GM18507 (cell line): Measurements from ENCODE around the gene PRH2.
A peak's percentile ranks its signal among the peaks of the same experiment; 100 is the strongest.

ENCODE experiments used
- DNase-seq: peaks from one replicate; pipeline ENCODE4 v3.0.0; 2011; ENCODE audit warnings: low read depth; ENCODE audit not compliant: insufficient read length; ENCODE audit errors: extremely low spot score
- FAIRE-seq: peaks from 2 replicates; lab custom pipeline; 2011; peaks lifted over from hg19 to GRCh38; lab: Jason Lieb, UNC

Gene PRH2

DNA sequence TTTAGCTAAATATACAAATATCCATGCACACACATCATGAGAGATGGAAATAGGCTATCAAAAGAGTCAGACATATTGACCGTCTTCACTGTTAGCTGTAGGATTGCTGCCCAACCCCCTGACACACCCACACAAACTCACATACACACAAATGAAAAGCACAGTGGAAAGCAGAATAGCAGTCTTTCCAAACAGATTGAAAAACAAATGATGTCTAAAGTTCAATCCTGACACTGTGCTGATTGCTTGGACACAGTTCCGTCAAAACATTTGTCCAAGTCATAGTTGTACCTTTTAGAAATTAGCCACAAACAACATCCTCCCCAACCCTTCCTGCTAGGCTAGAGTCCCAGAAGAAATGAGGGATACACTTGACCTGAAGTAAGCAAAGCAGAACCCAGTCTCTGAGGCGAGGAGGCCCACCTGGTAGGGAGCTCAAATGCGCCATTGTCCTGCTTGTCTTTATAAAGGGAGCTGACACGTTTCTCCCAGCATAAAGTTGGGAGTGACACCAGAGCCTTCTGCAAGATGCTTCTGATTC is at the start of gene PRH2:
Gene PRH2, plus strand, starts transcription at position 491 of the 541 bp plus-strand sequence. Its CDS starts 38 bp downstream, at position 529.
- no peak for FAIRE-seq
- DNase-seq = no peak

DNA sequence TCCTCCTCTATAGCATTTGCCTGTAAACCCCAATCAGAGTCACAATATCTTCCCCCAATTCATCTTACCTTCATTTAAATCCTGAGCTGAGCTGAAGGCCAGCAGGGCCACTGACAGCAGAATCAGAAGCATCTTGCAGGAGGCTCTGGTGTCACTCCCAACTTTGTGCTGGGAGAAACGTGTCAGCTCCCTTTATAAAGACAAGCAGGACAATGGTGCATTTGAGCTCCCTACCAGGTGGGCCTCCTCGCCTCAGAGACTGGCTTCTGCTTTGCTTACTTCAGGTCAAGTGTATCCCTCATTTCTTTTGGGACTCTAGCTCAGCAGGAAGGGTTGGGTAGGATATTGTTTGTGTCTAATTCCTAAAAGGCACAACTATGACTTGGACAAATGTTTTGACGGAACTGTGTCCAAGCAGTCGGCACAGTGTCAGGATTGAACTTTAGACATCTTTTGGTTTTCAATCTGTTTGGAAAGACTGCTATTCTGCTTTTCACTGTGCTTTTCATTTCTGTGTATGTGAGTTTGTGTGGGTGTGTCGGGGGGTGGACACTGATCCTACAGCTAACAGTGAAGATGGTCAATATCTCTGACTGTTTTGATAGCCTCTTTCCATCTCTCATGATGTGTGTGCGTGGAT is 44.8 kb upstream of the PRH2 start, which contains the start of gene PRH1:
Gene PRH1, minus strand, starts transcription at position 170 of the 640 bp plus-strand sequence. Its CDS starts 38 bp downstream, at position 132.
- FAIRE-seq (no peak), DNase-seq (no peak)

- no peak for FAIRE-seq
These were observed 39.8 kb upstream of the PRH2 start for GRCh38 chr12:10889226-10889625.

GRCh38 chr12:10891937-10892336 is 37.1 kb upstream of the PRH2 start:
- DNase-seq (no peak), FAIRE-seq (no peak)

More at GRCh38 chr12:10889226-10889625, 39.8 kb upstream of the PRH2 start:
- no peak for DNase-seq

DNA sequence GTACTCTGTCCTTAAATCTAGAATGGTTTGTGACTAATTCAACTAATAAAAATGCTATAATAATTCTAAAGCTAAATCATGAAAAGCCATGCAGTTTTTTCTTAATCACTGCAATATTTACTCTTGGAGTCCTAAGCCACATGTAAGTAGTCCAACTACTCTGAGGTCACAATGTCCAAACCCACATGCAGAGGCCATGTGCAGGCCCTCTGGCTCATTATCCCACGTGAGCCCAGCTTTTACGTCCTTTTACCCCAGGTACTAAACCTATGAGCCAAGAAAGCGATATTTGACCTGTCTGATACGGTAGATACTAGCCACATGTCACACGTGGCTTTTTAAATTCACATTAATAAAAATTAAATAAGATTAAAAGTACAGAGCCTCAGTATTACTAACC is 32.2 kb upstream of the PRH2 start:
- no peak for FAIRE-seq
- no peak for DNase-seq

- no peak for DNase-seq
- no peak for FAIRE-seq
These were observed 28.5 kb upstream of the PRH2 start for GRCh38 chr12:10900530-10900929.

GRCh38 chr12:10900972-10901371 is 28.1 kb upstream of the PRH2 start:
- FAIRE-seq (no peak), DNase-seq (no peak)

DNA sequence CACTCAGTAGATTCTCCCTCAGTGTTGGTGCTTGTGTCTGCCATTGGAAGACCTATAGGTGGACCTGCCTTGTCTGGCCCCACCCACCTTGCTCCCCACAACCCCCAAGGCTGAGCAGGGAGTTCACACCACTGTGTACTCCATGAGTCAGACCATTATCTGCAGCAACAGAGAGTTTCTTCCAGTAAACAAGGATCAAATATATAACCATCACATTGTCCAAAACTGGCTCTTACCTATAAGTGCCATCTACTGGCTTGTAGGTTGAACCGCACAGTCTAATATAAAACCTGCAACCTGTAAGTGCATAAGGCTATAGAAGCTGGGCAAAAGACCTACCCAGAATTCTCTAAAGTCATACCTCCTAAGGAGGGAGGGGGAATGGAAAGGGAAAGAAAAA is 27.6 kb upstream of the PRH2 start:
- DNase-seq (no peak), FAIRE-seq (no peak)

- FAIRE-seq = no peak
- DNase-seq = no peak
These were observed 24.4 kb upstream of the PRH2 start for GRCh38 chr12:10904686-10905085.

DNA sequence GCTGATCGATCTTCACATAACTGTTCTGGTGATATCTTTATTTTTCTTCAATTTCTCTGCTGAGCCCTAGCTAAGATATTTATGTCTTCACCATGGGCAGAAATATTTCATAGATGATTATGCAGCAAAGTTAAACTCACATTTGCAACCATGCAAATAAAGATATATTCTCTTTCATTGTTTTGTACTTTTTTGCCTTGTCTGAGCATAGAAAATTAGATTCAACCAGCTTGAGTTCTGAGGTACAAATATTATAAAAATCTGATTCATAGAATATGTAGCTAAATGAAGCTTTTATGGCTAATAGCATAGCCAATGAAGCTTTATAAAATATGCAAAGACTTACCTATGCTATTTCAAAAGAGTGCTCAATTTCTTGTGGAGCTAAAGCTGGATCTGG is 19.6 kb upstream of the PRH2 start, which contains the start of gene TAS2R13:
Gene TAS2R13, minus strand, starts transcription at position 101 of the 400 bp plus-strand sequence. CDS start 264 bp downstream, outside the sequence.
- DNase-seq = no peak

GRCh38 chr12:10910380-10910779 is 18.7 kb upstream of the PRH2 start:
- FAIRE-seq (no peak), DNase-seq (no peak)

More for the DNA sequence above, 19.6 kb upstream of the PRH2 start, which contains the start of gene TAS2R13:
- FAIRE-seq = peak; percentile 9

DNA sequence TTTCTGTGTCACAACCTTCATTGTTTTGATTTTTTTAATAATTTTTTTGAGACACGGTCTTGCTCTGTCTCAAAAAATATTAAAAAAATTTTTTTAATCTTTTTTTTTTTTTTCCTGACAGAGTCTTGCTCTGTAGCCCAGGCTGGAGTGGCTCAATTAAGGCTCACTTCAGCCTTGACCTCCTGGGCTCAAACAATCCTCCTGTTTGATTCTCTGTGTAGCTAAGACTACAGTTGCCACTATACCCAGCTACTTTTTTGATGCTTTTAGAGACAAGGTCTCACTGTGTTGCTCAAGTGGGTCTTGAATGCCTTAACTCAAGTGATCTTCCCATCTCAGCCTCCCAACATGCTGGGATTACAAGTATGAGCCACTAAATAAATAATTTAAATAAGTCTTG is 9.2 kb upstream of the PRH2 start:
- no peak for DNase-seq
- no peak for FAIRE-seq

- FAIRE-seq (no peak), DNase-seq (no peak)
These were observed 2.8 kb upstream of the PRH2 start for GRCh38 chr12:10926269-10926668.

- FAIRE-seq = no peak
- DNase-seq = no peak
These were observed 7.5 kb downstream of the PRH2 start for GRCh38 chr12:10936506-10936905.

- DNase-seq (no peak), FAIRE-seq (no peak)
These were observed 10.1 kb downstream of the PRH2 start, which contains the start of gene TAS2R14 for GRCh38 chr12:10939163-10939562. Gene TAS2R14, minus strand, starts transcription at chr12:10939263. Its CDS starts 56 bp downstream, at chr12:10939207.

DNA sequence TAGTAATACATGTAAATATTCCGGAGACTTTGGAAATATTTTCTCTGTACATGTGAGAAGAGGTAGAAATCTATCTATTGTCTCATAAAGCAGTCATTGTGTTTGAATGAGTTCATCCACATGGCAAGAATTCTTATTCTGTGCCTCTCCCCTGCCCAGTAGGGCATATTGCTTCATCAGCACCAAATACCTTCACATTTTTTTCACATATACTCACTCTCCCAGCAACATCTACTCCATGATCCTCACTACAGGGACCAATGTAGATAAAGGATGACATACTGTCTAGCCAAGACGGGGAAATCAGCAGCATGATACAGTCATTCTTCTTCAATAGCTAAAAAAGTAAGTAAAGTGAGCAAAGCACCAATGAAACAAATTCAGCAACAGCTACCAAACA is 11.4 kb downstream of the PRH2 start:
- no peak for FAIRE-seq

GRCh38 chr12:10941369-10941768 is 12.3 kb downstream of the PRH2 start:
- DNase-seq = no peak

More for the DNA sequence above, 11.4 kb downstream of the PRH2 start:
- no peak for DNase-seq

GRCh38 chr12:10941916-10942607 is 13.0 kb downstream of the PRH2 start:
- FAIRE-seq (no peak), DNase-seq (no peak)

More at GRCh38 chr12:10941369-10941768, 12.3 kb downstream of the PRH2 start:
- no peak for FAIRE-seq

- FAIRE-seq = no peak
- no peak for DNase-seq
These were observed 14.1 kb downstream of the PRH2 start for GRCh38 chr12:10943167-10943566.

DNA sequence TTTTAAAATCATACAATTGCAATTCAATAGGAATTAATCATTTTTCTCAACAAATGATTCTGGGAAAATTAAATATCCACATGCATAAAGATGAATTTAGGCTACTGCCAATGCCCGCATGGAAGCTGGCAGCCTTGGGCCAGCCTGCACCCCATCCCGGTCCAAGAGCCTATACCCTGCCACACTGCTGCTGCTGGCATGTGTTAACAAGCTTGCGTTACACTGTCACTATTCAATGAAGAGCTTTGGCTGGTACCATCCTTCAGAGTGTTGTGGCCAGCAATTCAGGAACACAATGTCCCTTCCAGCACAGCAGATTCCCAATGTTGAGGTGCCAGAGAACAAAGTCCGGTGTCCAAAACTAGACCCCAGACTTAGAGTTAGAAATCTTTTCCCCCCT is 23.6 kb downstream of the PRH2 start:
- DNase-seq (no peak), FAIRE-seq (no peak)
